Stimulated activated naive B cell treated with anti-CD40 and anti-IgM and Interleukin-4, amounts not matched to agents 10 μg/mL and 1 μg/mL and 100 μg/mL, for 72 hours (primary cell): Measurements from ENCODE around the gene ACTL9.
A peak's percentile ranks its signal among the peaks of the same experiment; 100 is the strongest.
"Not testable (repeated sequence)": the region's sequence is repeated elsewhere in the genome, so short reads cannot be mapped to it uniquely, and the experiment has no call there.

Experiments used
- ATAC-seq, 2 donors: fragments of 150-1000 bp; cut with Tn5 transposase; replicated peaks; 2 replicates each; pipeline ENCODE4 v1.10.0; 2021; ENCODE audit warnings: moderate library complexity in 1 of 2
- DNase-seq: peaks from one replicate; pipeline ENCODE4 v3.0.0; 2021
- H3K27ac Mint-ChIP-seq: one replicate; pipeline ENCODE4 v1.8.0; 2022; ENCODE audit warnings: mild to moderate bottlenecking, mixed read lengths
- H3K27me3 Mint-ChIP-seq, 2 donors: one replicate each; pipeline ENCODE4 v1.8.0; 2022; ENCODE audit warnings: mixed read lengths in 2 of 2
- H3K36me3 Mint-ChIP-seq, 2 donors: one replicate each; pipeline ENCODE4 v1.8.0; 2022; ENCODE audit warnings: mixed read lengths in 2 of 2, mild to moderate bottlenecking in 1 of 2
- H3K4me1 Mint-ChIP-seq, 2 donors: one replicate each; pipeline ENCODE4 v1.8.0; 2022; ENCODE audit warnings: mixed read lengths in 2 of 2, mild to moderate bottlenecking in 1 of 2
- H3K4me3 Mint-ChIP-seq, 2 donors: one replicate each; pipeline ENCODE4 v1.8.0; 2022; ENCODE audit warnings: mild to moderate bottlenecking in 2 of 2, mixed read lengths in 2 of 2, moderate library complexity in 1 of 2
- H3K9me3 Mint-ChIP-seq, 2 donors: one replicate each; pipeline ENCODE4 v1.8.0; 2022; ENCODE audit warnings: mixed read lengths in 2 of 2, mild to moderate bottlenecking in 1 of 2

ACTL9 gene

GRCh38 chr19:8698433-8699063 lies at the start of gene ACTL9:
Gene ACTL9 (minus strand): TSS chr19:8698795. CDS start chr19:8698701, 94 bp downstream.
- DNase-seq: no peak
- no peak for ATAC-seq
- Mint-ChIP-seq H3K27me3 (peaks cover 37 to 60% of the 10 kb centered on the region in 2 donors), H3K36me3 (no peaks in the 10 kb centered on the region), H3K4me1 (peaks cover 3 to 6% of the 10 kb centered on the region in 2 donors), H3K27ac (no peak within 1 kb of the TSS), H3K9me3 (no peaks in the 10 kb centered on the region), H3K4me3 (no peak within 1 kb of the TSS)

GRCh38 chr19:8739291-8740065 lies 40.9 kb upstream of the ACTL9 start:
- not testable (repeated sequence) for ATAC-seq, H3K4me1 Mint-ChIP-seq, DNase-seq, H3K9me3 Mint-ChIP-seq, H3K4me3 Mint-ChIP-seq, H3K27me3 Mint-ChIP-seq, H3K36me3 Mint-ChIP-seq, H3K27ac Mint-ChIP-seq

- no peak for DNase-seq
- Mint-ChIP-seq H3K9me3 (peaks cover 0 to 5% of the 10 kb centered on the region in 2 donors), H3K27me3 (peaks cover 2 to 9% of the 10 kb centered on the region in 2 donors), H3K4me1 (no peaks in the 10 kb centered on the region), H3K36me3 (no peaks in the 10 kb centered on the region), H3K4me3 (no peak overlapping the region), H3K27ac (no peak overlapping the region)
- ATAC-seq: no peak
Observed at GRCh38 chr19:8738377-8738776, 39.8 kb upstream of the ACTL9 start.

GRCh38 chr19:8731428-8732169 lies 33.0 kb upstream of the ACTL9 start:
- no peaks in the 10 kb centered on the region for H3K36me3 Mint-ChIP-seq
- ATAC-seq: no peak
- DNase-seq: no peak
- H3K27ac Mint-ChIP-seq: no peak overlapping the region
- no peaks in the 10 kb centered on the region for H3K4me1 Mint-ChIP-seq
- no peak overlapping the region for H3K4me3 Mint-ChIP-seq
- peaks cover 4 to 5% of the 10 kb centered on the region in 2 donors for H3K9me3 Mint-ChIP-seq
- peaks cover 6 to 13% of the 10 kb centered on the region in 2 donors for H3K27me3 Mint-ChIP-seq

GRCh38 chr19:8724276-8724675 lies 25.7 kb upstream of the ACTL9 start:
- Mint-ChIP-seq H3K4me1 (no peaks in the 10 kb centered on the region), H3K4me3 (no peak overlapping the region), H3K9me3 (peaks cover 4 to 5% of the 10 kb centered on the region in 2 donors), H3K27me3 (peaks cover 12 to 26% of the 10 kb centered on the region in 2 donors), H3K27ac (no peak overlapping the region), H3K36me3 (no peaks in the 10 kb centered on the region)
- no peak for ATAC-seq
- no peak for DNase-seq

- H3K9me3 Mint-ChIP-seq: peaks cover 7 to 9% of the 10 kb centered on the region in 2 donors
- H3K4me3 Mint-ChIP-seq: no peak overlapping the region
- DNase-seq: no peak
- no peak for ATAC-seq
- H3K27me3 Mint-ChIP-seq: peaks cover 12 to 29% of the 10 kb centered on the region in 2 donors
- H3K4me1 Mint-ChIP-seq: no peaks in the 10 kb centered on the region
- H3K36me3 Mint-ChIP-seq: no peaks in the 10 kb centered on the region
- no peak overlapping the region for H3K27ac Mint-ChIP-seq
Observed at GRCh38 chr19:8722032-8722431, 23.4 kb upstream of the ACTL9 start.

GRCh38 chr19:8721334-8721733 lies 22.7 kb upstream of the ACTL9 start, which contains the start of gene OR2Z1:
Gene OR2Z1 (plus strand): TSS chr19:8721634. CDS start chr19:8731029, 9,395 bp downstream.
- Mint-ChIP-seq H3K27ac (no peak within 1 kb of the TSS), H3K4me1 (no peaks in the 10 kb centered on the region), H3K27me3 (peaks cover 12 to 29% of the 10 kb centered on the region in 2 donors), H3K4me3 (no peak within 1 kb of the TSS), H3K36me3 (no peaks in the 10 kb centered on the region), H3K9me3 (peaks cover 7 to 9% of the 10 kb centered on the region in 2 donors)
- ATAC-seq (no peak), DNase-seq (no peak)

- not testable (repeated sequence) for H3K4me1 Mint-ChIP-seq, DNase-seq, H3K4me3 Mint-ChIP-seq, H3K36me3 Mint-ChIP-seq, ATAC-seq
- Mint-ChIP-seq H3K27ac (peak overlapping the region; percentile 56), H3K27me3 (peaks cover 21 to 27% of the 10 kb centered on the region in 2 donors), H3K9me3 (peaks cover 10 to 15% of the 10 kb centered on the region in 2 donors)
Observed at GRCh38 chr19:8710337-8710736, 11.7 kb upstream of the ACTL9 start.

GRCh38 chr19:8705742-8706141 lies 7.1 kb upstream of the ACTL9 start:
- no peaks in the 10 kb centered on the region for H3K36me3 Mint-ChIP-seq
- no peak overlapping the region for H3K4me3 Mint-ChIP-seq
- ATAC-seq (no peak), DNase-seq (no peak)
- peaks cover 0 to 2% of the 10 kb centered on the region in 2 donors for H3K9me3 Mint-ChIP-seq
- peak overlapping the region; percentile 59 for H3K27ac Mint-ChIP-seq
- peaks cover 5 to 6% of the 10 kb centered on the region in 2 donors for H3K4me1 Mint-ChIP-seq
- H3K27me3 Mint-ChIP-seq: peaks cover 28 to 30% of the 10 kb centered on the region in 2 donors

GRCh38 chr19:8705304-8705703 lies 6.7 kb upstream of the ACTL9 start:
- not testable (repeated sequence) for H3K4me1 Mint-ChIP-seq, ATAC-seq, DNase-seq, H3K9me3 Mint-ChIP-seq, H3K36me3 Mint-ChIP-seq, H3K4me3 Mint-ChIP-seq
- Mint-ChIP-seq H3K27ac (peak overlapping the region; percentile 59), H3K27me3 (peaks cover 26 to 28% of the 10 kb centered on the region in 2 donors)

- Mint-ChIP-seq H3K36me3 (no peaks in the 10 kb centered on the region), H3K4me3 (no peak overlapping the region), H3K9me3 (no peaks in the 10 kb centered on the region), H3K4me1 (peaks cover 5 to 6% of the 10 kb centered on the region in 2 donors), H3K27ac (no peak overlapping the region), H3K27me3 (peaks cover 25 to 29% of the 10 kb centered on the region in 2 donors)
- DNase-seq (no peak), ATAC-seq (no peak)
Observed at GRCh38 chr19:8703223-8703622, 4.6 kb upstream of the ACTL9 start.

GRCh38 chr19:8702350-8702749 lies 3.8 kb upstream of the ACTL9 start:
- no peak overlapping the region for H3K4me3 Mint-ChIP-seq
- ATAC-seq: peak in 1 of 2 donors; percentile 31

GRCh38 chr19:8700956-8701355 lies 2.4 kb upstream of the ACTL9 start:
- H3K36me3 Mint-ChIP-seq: no peaks in the 10 kb centered on the region
- no peaks in the 10 kb centered on the region for H3K9me3 Mint-ChIP-seq
- DNase-seq (no peak), ATAC-seq (no peak)
- no peak overlapping the region for H3K4me3 Mint-ChIP-seq
- H3K27ac Mint-ChIP-seq: no peak overlapping the region
- H3K27me3 Mint-ChIP-seq: peaks cover 43 to 44% of the 10 kb centered on the region in 2 donors
- peaks cover 5 to 6% of the 10 kb centered on the region in 2 donors for H3K4me1 Mint-ChIP-seq

More at GRCh38 chr19:8702350-8702749, 3.8 kb upstream of the ACTL9 start:
- no peak for DNase-seq
- H3K9me3 Mint-ChIP-seq: no peaks in the 10 kb centered on the region
- peaks cover 29 to 30% of the 10 kb centered on the region in 2 donors for H3K27me3 Mint-ChIP-seq
- no peaks in the 10 kb centered on the region for H3K36me3 Mint-ChIP-seq
- peaks cover 5 to 6% of the 10 kb centered on the region in 2 donors for H3K4me1 Mint-ChIP-seq
- no peak overlapping the region for H3K27ac Mint-ChIP-seq

GRCh38 chr19:8699908-8700307 lies 1.3 kb upstream of the ACTL9 start:
- DNase-seq (no peak), ATAC-seq (no peak)
- Mint-ChIP-seq H3K9me3 (no peaks in the 10 kb centered on the region), H3K27me3 (peaks cover 51% of the 10 kb centered on the region in 2 donors), H3K27ac (no peak overlapping the region), H3K36me3 (no peaks in the 10 kb centered on the region), H3K4me1 (peaks cover 3 to 6% of the 10 kb centered on the region in 2 donors), H3K4me3 (no peak overlapping the region)
